Prostate gland (tissue), 2 donors: ENCODE data around the gene ARL16. TPM values are rescaled to one million over a fixed set of nuclear protein-coding genes. Genes with fewer than 3 reads are reported as not detected.

ENCODE experiments used
- DNase-seq: peaks from one replicate; pipeline ENCODE4 v3.0.0-alpha.2; 2019; ENCODE audit warnings: low spot score
- H3K27ac ChIP-seq, 2 donors: fragments of 200-600 bp; sonication (generic); 2 replicates each; pipeline ENCODE4 v1.5.1; 2017 to 2019
- H3K27me3 ChIP-seq: fragments of 200-600 bp; sonication (generic); replicated peaks from 2 replicates; pipeline ENCODE4 v1.5.1; 2019; ENCODE audit not compliant: insufficient read depth
- H3K36me3 ChIP-seq, 2 donors: fragments of 200-600 bp; sonication (generic); 1 replicate in 1 of 2; 2 replicates in 1 of 2; pipeline versions ENCODE4 v1.5.1 to v1.8.1; 2017 to 2019
- H3K4me1 ChIP-seq: fragments of 200-600 bp; sonication (generic); replicated peaks from 2 replicates; pipeline ENCODE4 v1.5.1; 2019
- H3K4me3 ChIP-seq, 2 donors: fragments of 200-600 bp; sonication (generic); 2 replicates each; pipeline ENCODE4 v1.5.1; 2017 to 2019
- H3K9me3 ChIP-seq: fragments of 200-600 bp; sonication (generic); 2 replicates; pipeline ENCODE4 v1.5.1; 2017
- CTCF ChIP-seq, 4 experiments: fragments of 200-600 bp in 2 of 4; fragments of 450-650 bp in 2 of 4; sonication (generic) in 2 of 4; IDR thresholded peaks; 1 replicate in 3 of 4; 2 replicates in 1 of 4; pipeline ENCODE4 v1.5.1; 2016 to 2019; ENCODE audit warnings: antibody characterized with exemption in 4 of 4, mild to moderate bottlenecking in 2 of 4, moderate library complexity in 2 of 4
- POLR2A ChIP-seq: fragments of 450-650 bp; IDR thresholded peaks from one replicate; pipeline ENCODE4 v1.6.1; 2016; ENCODE audit warnings: antibody characterized with exemption, mild to moderate bottlenecking
- POLR2AphosphoS5 ChIP-seq: sonication (generic); formaldehyde crosslinking; IDR thresholded peaks from one replicate; pipeline ENCODE4 v1.6.1; 2017; ENCODE audit warnings: antibody characterized with exemption
- WGBS: methylation state at CpG from one replicate; pipeline ENCODE4 v1.1.5; 2018; 5-methylcytosine and 5-hydroxymethylcytosine counted together
- intact Hi-C: fragments of 100-400 bp; cut with DNase I; formaldehyde crosslinking; loops from one replicate; pipeline ENCODE4 v1.14.2; 2022
- microRNA-seq: library from miRNA; unstranded; fragments of <30 nt; microRNA quantifications from one replicate; pipeline ENCODE4, GENCODE V29; 2016
- small RNA-seq, 2 donors: library from RNA; depleted of rRNA; stranded (forward); fragments of <200 nt; gene quantifications; one replicate each; pipeline ENCODE3, GENCODE V24; 2016
- total RNA-seq, 2 donors: library from RNA; depleted of rRNA; stranded (reverse); fragments of >200 nt; gene quantifications; one replicate each; pipeline ENCODE4 v1.1.0, GENCODE V29; 2016

Gene ARL16
- total RNA-seq, 2 donors from 2014 or later, result 27.9 to 49.5 TPM

- no peak for DNase-seq
- no peak overlapping the region for H3K27ac ChIP-seq
- no peaks in the 10 kb centered on the region for H3K27me3 ChIP-seq
- H3K4me1 ChIP-seq, result peaks cover 5% of the 10 kb centered on the region
- 75% methylated on average over 7 of the region's 7 CpGs for WGBS
- TF ChIP-seq POLR2A, result no peak
- TF ChIP-seq POLR2AphosphoS5, result no peak
- no peak for TF ChIP-seq CTCF (IDR thresholded peaks at IDR 0.05)
- H3K4me3 ChIP-seq, result no peak overlapping the region
- H3K9me3 ChIP-seq, result no peaks in the 10 kb centered on the region
- intact Hi-C loops, result no loop called here
- H3K36me3 ChIP-seq, result peaks cover under 1 to 13% of the 10 kb centered on the region in 2 donors
Observed at GRCh38 chr17:81631482-81631881, 52.1 kb downstream of the ARL16 start.

Small RNA genes within 50 kb of the gene (microRNA-seq; reads per million reads assigned to microRNA genes)
- gene MIR6786, result 0.59 reads per million

Small RNA genes within 50 kb of the gene (small RNA-seq; reads per million reads assigned to genes)
- gene MIR6786, result 0 reads per million in 2 donors

Other genes with a start within 250 kb of the ARL16 start
- 1,000 to 10,000 TPM; 2,438 to 3,181 TPM for gene ACTG1, start 171.0 kb downstream of the ARL16 start, total RNA-seq
- gene FSCN2, start 155.4 kb downstream of the ARL16 start, total RNA-seq, result 1 to 10 TPM; 3.1 to 5.6 TPM
- gene FAAP100, start 131.4 kb downstream of the ARL16 start, total RNA-seq, result 10 to 100 TPM; 27.8 to 44.4 TPM
- 10 to 100 TPM; 40.1 to 84.8 TPM for gene NPLOC4, start 46.7 kb downstream of the ARL16 start, total RNA-seq
- 1 to 10 TPM; 2.5 to 2.9 TPM for gene TSPAN10, start 46.6 kb downstream of the ARL16 start, total RNA-seq
- not detected for gene PDE6G, start 27.3 kb downstream of the ARL16 start, total RNA-seq
- 10 to 100 TPM; 52.5 to 59.2 TPM for gene OXLD1, start 17.2 kb downstream of the ARL16 start, total RNA-seq
- gene CCDC137, start 17.1 kb downstream of the ARL16 start, total RNA-seq, result 10 to 100 TPM; 18.5 to 27.7 TPM
- gene HGS, start 214 bp upstream of the ARL16 start, total RNA-seq, result 100 to 1,000 TPM; 102 to 167 TPM
- 10 to 100 TPM; 53.4 to 63.5 TPM for gene MRPL12, start 19.6 kb upstream of the ARL16 start, total RNA-seq
- gene SLC25A10, start 28.5 kb upstream of the ARL16 start, total RNA-seq, result 10 to 100 TPM; 39.1 to 39.4 TPM
- under 1 TPM in 1 of 2 donors, not detected in 1; 0.97 TPM for gene GCGR, start 120.4 kb upstream of the ARL16 start, total RNA-seq
- 100 to 1,000 TPM in 1 of 2 donors, 10 to 100 TPM in 1; 83.6 to 150 TPM for gene MCRIP1, start 149.5 kb upstream of the ARL16 start, total RNA-seq
- gene PPP1R27, start 151.3 kb upstream of the ARL16 start, total RNA-seq, result 1 to 10 TPM in 1 of 2 donors, not detected in 1; 1.6 TPM
- gene P4HB, start 176.7 kb upstream of the ARL16 start, total RNA-seq, result 1,000 to 10,000 TPM in 1 of 2 donors, 100 to 1,000 TPM in 1; 509 to 2,101 TPM
- 100 to 1,000 TPM; 193 to 274 TPM for gene ARHGDIA, start 187.5 kb upstream of the ARL16 start, total RNA-seq
- 100 to 1,000 TPM in 1 of 2 donors, 10 to 100 TPM in 1; 83.9 to 108 TPM for gene ALYREF, start 207.8 kb upstream of the ARL16 start, total RNA-seq
- 100 to 1,000 TPM; 128 to 278 TPM for gene ANAPC11, start 207.9 kb upstream of the ARL16 start, total RNA-seq
- gene NPB, start 218.4 kb upstream of the ARL16 start, total RNA-seq, result 10 to 100 TPM in 1 of 2 donors, 1 to 10 TPM in 1; 9.8 to 10.9 TPM
- gene PCYT2, start 227.6 kb upstream of the ARL16 start, total RNA-seq, result 10 to 100 TPM; 51.4 to 69.2 TPM
- 10 to 100 TPM; 22.4 to 39.9 TPM for gene SIRT7, start 234.4 kb upstream of the ARL16 start, total RNA-seq
- gene MAFG, start 243.9 kb upstream of the ARL16 start, total RNA-seq, result 10 to 100 TPM; 11.3 to 27.7 TPM